ENCODE measurements around the gene PIK3C2A.

The PIK3C2A gene

DNA sequence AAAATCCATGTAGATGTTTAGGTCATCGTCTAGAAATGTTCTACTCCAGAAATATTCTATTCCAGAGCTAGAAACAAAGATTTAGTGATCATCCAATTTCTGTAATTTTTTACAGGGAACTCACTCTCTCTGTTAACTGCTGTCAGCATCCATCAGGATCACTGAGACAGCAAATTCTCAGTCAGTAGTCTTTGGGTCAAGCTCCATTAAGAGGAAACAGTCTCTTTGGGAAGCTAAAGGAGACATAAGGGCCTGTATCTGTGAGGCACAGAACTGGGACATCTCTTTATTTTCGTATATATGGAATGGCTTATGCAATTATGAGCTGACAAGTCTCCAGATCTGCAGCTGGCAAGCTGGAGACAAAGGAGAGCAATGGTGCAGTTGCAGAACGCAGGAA is 48.3 kb downstream of the PIK3C2A start:
- DNase-seq = no peak
